H9 (cell line): ENCODE measurements around the gene LIPM. TPM values are rescaled to one million over a fixed set of nuclear protein-coding genes. Genes with fewer than 3 reads are reported as not detected.

Experiments
- DNase-seq: peaks from one replicate; pipeline ENCODE4 v3.0.0-alpha.2; 2017
- H2AFZ ChIP-seq: one replicate; pipeline ENCODE4 v1.6.1; 2013; ENCODE audit warnings: mild to moderate bottlenecking, low read length, control low read depth, moderate library complexity
- H2AK5ac ChIP-seq: 2 replicates; pipeline ENCODE4 v1.6.1; 2013; ENCODE audit warnings: low read length, control low read depth, mixed read lengths; ENCODE audit not compliant: insufficient read length
- H2BK120ac ChIP-seq: one replicate; pipeline ENCODE4 v1.6.1; 2013; ENCODE audit warnings: low read depth, mild to moderate bottlenecking, low read length, control low read depth, inconsistent platforms; ENCODE audit not compliant: poor library complexity, severe bottlenecking
- H2BK12ac ChIP-seq: 2 replicates; pipeline ENCODE4 v1.6.1; 2013; ENCODE audit warnings: low read length, control low read depth, mixed read lengths, low read depth; ENCODE audit not compliant: insufficient read length
- H2BK15ac ChIP-seq: 2 replicates; pipeline ENCODE4 v1.6.1; 2013; ENCODE audit warnings: low read depth, low read length, control low read depth
- H2BK20ac ChIP-seq: one replicate; pipeline ENCODE4 v1.6.1; 2013; ENCODE audit warnings: low read depth, mild to moderate bottlenecking, low read length, control low read depth, inconsistent platforms; ENCODE audit not compliant: poor library complexity, severe bottlenecking
- H2BK5ac ChIP-seq: 2 replicates; pipeline ENCODE4 v1.6.1; 2013; ENCODE audit warnings: low read length, control low read depth, mixed read lengths; ENCODE audit not compliant: insufficient read length
- H3K14ac ChIP-seq: 2 replicates; pipeline ENCODE4 v1.6.1; 2013; ENCODE audit warnings: low read length, control low read depth; ENCODE audit not compliant: insufficient read depth
- H3K18ac ChIP-seq: 2 replicates; pipeline ENCODE4 v1.6.1; 2013; ENCODE audit warnings: low read depth, mild to moderate bottlenecking, mixed read lengths, low read length, control low read depth; ENCODE audit not compliant: insufficient read length
- H3K23ac ChIP-seq: 2 replicates; pipeline ENCODE4 v1.6.1; 2013; ENCODE audit warnings: low read length, control low read depth, mixed read lengths, low read depth; ENCODE audit not compliant: insufficient read length
- H3K23me2 ChIP-seq: 2 replicates; pipeline ENCODE4 v1.6.1; 2013; ENCODE audit warnings: low read depth, mild to moderate bottlenecking, mixed read lengths, low read length, control low read depth; ENCODE audit not compliant: insufficient read length, poor library complexity, severe bottlenecking
- H3K27ac ChIP-seq: 2 replicates; pipeline ENCODE4 v1.5.1; 2013; ENCODE audit warnings: low read length, control low read depth, mixed read lengths, low read depth; ENCODE audit not compliant: insufficient read length
- H3K27me3 ChIP-seq: 2 replicates; pipeline ENCODE4 v1.6.1; 2013; ENCODE audit warnings: low read length, control low read depth, inconsistent platforms; ENCODE audit not compliant: insufficient read depth
- H3K4ac ChIP-seq: 2 replicates; pipeline ENCODE4 v1.6.1; 2013; ENCODE audit warnings: low read depth, mild to moderate bottlenecking, control low read depth, inconsistent platforms, low read length, moderate library complexity
- H3K4me1 ChIP-seq: 2 replicates; pipeline ENCODE4 v1.6.1; 2013; ENCODE audit warnings: low read length, control low read depth, inconsistent platforms; ENCODE audit not compliant: insufficient read depth
- H3K4me2 ChIP-seq: 2 replicates; pipeline ENCODE4 v1.6.1; 2013; ENCODE audit warnings: low read length, control low read depth, mixed read lengths; ENCODE audit not compliant: insufficient read length, insufficient read depth
- H3K56ac ChIP-seq: 2 replicates; pipeline ENCODE4 v1.6.1; 2013; ENCODE audit warnings: low read depth, mild to moderate bottlenecking, mixed read lengths, low read length, control low read depth; ENCODE audit not compliant: insufficient read length
- H3K79me1 ChIP-seq: 2 replicates; pipeline ENCODE4 v1.6.1; 2013; ENCODE audit warnings: low read depth, mild to moderate bottlenecking, moderate library complexity, low read length, control low read depth, inconsistent platforms; ENCODE audit not compliant: insufficient read depth, poor library complexity, severe bottlenecking
- H3K79me2 ChIP-seq: 2 replicates; pipeline ENCODE4 v1.6.1; 2013; ENCODE audit warnings: low read length, control low read depth, inconsistent platforms; ENCODE audit not compliant: insufficient read depth
- H3K9ac ChIP-seq: 2 replicates; pipeline ENCODE4 v1.6.1; 2013; ENCODE audit warnings: low read length, control low read depth, mixed read lengths; ENCODE audit not compliant: insufficient read length; ENCODE audit errors: extremely low read depth
- H3K9me3 ChIP-seq: one replicate; pipeline ENCODE4 v1.6.1; 2013; ENCODE audit warnings: low read depth, low read length, inconsistent platforms; ENCODE audit not compliant: control insufficient read depth
- H3T11ph ChIP-seq: one replicate; pipeline ENCODE4 v1.6.1; 2013; ENCODE audit warnings: mild to moderate bottlenecking, low read length, control low read depth, inconsistent platforms
- H4K20me1 ChIP-seq: one replicate; pipeline ENCODE4 v1.6.1; 2013; ENCODE audit not compliant: control insufficient read depth, insufficient read length, insufficient read depth
- H4K5ac ChIP-seq: 2 replicates; pipeline ENCODE4 v1.6.1; 2013; ENCODE audit warnings: low read depth, mild to moderate bottlenecking, mixed read lengths, low read length, control low read depth; ENCODE audit not compliant: insufficient read length
- H4K8ac ChIP-seq: replicated peaks from 2 replicates; pipeline ENCODE4 v1.6.1; 2013; ENCODE audit warnings: low read length, control low read depth, mixed read lengths, low read depth; ENCODE audit not compliant: insufficient read length
- H4K91ac ChIP-seq: 2 replicates; pipeline ENCODE4 v1.6.1; 2013; ENCODE audit warnings: low read depth, mild to moderate bottlenecking, moderate library complexity, mixed read lengths, low read length, control low read depth; ENCODE audit not compliant: insufficient read length
- H3K27ac Mint-ChIP-seq, 3 experiments: 2 replicates in 2 of 3; 3 replicates in 1 of 3; pipeline ENCODE4 v1.8.0; 2020 to 2021; ENCODE audit warnings: mixed read lengths in 3 of 3, mild to moderate bottlenecking in 1 of 3, moderate library complexity in 1 of 3
- H3K27me3 Mint-ChIP-seq: 2 replicates; pipeline ENCODE4 v1.8.0; 2021; ENCODE audit warnings: low read depth, mild to moderate bottlenecking, moderate library complexity, mixed read lengths
- H3K36me3 Mint-ChIP-seq, 3 experiments: 2 replicates in 2 of 3; 3 replicates in 1 of 3; pipeline ENCODE4 v1.8.0; 2020 to 2021; ENCODE audit warnings: low read depth in 3 of 3, mixed read lengths in 3 of 3; ENCODE audit not compliant: insufficient read depth in 1 of 3
- H3K4me1 Mint-ChIP-seq, 2 experiments: 2 replicates each; pipeline ENCODE4 v1.8.0; 2020; ENCODE audit warnings: mixed read lengths in 2 of 2
- H3K4me3 Mint-ChIP-seq, 2 experiments: 2 replicates in 1 of 2; 3 replicates in 1 of 2; pipeline ENCODE4 v1.8.0; 2020 to 2021; ENCODE audit warnings: mild to moderate bottlenecking in 2 of 2, mixed read lengths in 2 of 2, moderate library complexity in 1 of 2
- H3K9me3 Mint-ChIP-seq, 2 experiments: 2 replicates in 1 of 2; 3 replicates in 1 of 2; pipeline ENCODE4 v1.8.0; 2020; ENCODE audit warnings: mild to moderate bottlenecking in 2 of 2, mixed read lengths in 2 of 2, moderate library complexity in 1 of 2
- WGBS: extraction: QIAGEN DNeasy Blood & Tissue Kit; methylation state at CpG from one replicate; pipeline ENCODE4 v1.1.7; 2013; ENCODE audit warnings: missing lambda C conversion rate, low lambda C conversion rate, mixed read lengths; ENCODE audit not compliant: insufficient read length; ENCODE audit errors: extremely low coverage; 5-methylcytosine and 5-hydroxymethylcytosine counted together
- total RNA-seq: library from RNA; stranded (reverse); gene quantifications from 2 replicates; pipeline ENCODE4 v1.2.1, GENCODE V29; 2021
- TF ChIP-seq, protein P1 (sequence below): fragments of 200-600 bp; sonication (generic); conservative IDR thresholded peaks from 3 replicates; pipeline ENCODE4 v1.8.0; 2021; ENCODE audit warnings: antibody characterized with exemption, mild to moderate bottlenecking

LIPM gene
- total RNA-seq, 1 experiment from 2014 or later = not detected

DNA sequence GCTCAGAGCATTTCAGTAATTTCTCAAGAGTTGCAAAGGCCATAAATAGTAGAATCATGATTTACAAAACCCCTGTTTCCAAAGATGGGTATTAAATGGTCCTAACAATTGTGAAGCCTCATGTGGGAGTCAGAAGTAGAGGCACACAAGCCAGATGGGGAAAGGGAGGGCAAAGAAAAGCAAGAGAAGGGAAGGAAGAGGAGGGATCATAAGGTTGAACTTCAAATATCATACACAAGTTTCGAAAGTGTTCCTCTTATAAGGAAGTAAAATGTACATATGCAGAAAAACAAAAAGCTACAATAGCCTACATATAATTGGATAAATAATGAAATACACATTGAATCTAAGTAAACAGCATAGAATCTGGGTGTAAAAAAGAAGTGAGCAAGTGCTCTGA is 36.7 kb upstream of the LIPM start:
- Histone ChIP-seq H4K5ac (no peak overlapping the region), H3K14ac (no peak overlapping the region), H4K20me1 (no peaks in the 10 kb centered on the region), H2AFZ (no peak overlapping the region), H2BK12ac (no peak overlapping the region), H3K4ac (no peak overlapping the region), H2BK20ac (no peak overlapping the region), H3K18ac (no peak overlapping the region), H2BK120ac (no peak overlapping the region), H3K4me2 (no peak overlapping the region), H3K9me3 (no peaks in the 10 kb centered on the region), H2BK5ac (no peak overlapping the region), H4K8ac (no peak overlapping the region), H4K91ac (no peak overlapping the region), H3K27me3 (no peaks in the 10 kb centered on the region), H2AK5ac (no peak overlapping the region), H2BK15ac (no peak overlapping the region), H3K79me1 (no peaks in the 10 kb centered on the region), H3K4me1 (no peaks in the 10 kb centered on the region), H3K79me2 (no peaks in the 10 kb centered on the region), H3T11ph (no peak overlapping the region), H3K27ac (no peak overlapping the region), H3K56ac (no peak overlapping the region), H3K23ac (no peak overlapping the region), H3K9ac (no peak overlapping the region), H3K23me2 (no peaks in the 10 kb centered on the region)
- no peak for DNase-seq
- Mint-ChIP-seq H3K27me3 (no peaks in the 10 kb centered on the region), H3K27ac (no peak overlapping the region), H3K4me1 (peaks cover 6 to 11% of the 10 kb centered on the region in 2 experiments; a peak in 3 of 4 replicates), H3K4me3 (no peak overlapping the region), H3K9me3 (no peaks in the 10 kb centered on the region), H3K36me3 (no peaks in the 10 kb centered on the region)
- WGBS = no CpG with 5 or more reads among the region's 1 CpG
- TF ChIP-seq, protein P1, sequence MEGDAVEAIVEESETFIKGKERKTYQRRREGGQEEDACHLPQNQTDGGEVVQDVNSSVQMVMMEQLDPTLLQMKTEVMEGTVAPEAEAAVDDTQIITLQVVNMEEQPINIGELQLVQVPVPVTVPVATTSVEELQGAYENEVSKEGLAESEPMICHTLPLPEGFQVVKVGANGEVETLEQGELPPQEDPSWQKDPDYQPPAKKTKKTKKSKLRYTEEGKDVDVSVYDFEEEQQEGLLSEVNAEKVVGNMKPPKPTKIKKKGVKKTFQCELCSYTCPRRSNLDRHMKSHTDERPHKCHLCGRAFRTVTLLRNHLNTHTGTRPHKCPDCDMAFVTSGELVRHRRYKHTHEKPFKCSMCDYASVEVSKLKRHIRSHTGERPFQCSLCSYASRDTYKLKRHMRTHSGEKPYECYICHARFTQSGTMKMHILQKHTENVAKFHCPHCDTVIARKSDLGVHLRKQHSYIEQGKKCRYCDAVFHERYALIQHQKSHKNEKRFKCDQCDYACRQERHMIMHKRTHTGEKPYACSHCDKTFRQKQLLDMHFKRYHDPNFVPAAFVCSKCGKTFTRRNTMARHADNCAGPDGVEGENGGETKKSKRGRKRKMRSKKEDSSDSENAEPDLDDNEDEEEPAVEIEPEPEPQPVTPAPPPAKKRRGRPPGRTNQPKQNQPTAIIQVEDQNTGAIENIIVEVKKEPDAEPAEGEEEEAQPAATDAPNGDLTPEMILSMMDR = no peak
